SK-N-SH treated with all-trans-retinoic acid at 6 μM for 48 hours (cell line): ENCODE data around the gene MATN4.

Experiments used
- ATAC-seq: fragments of 200-7000 bp; cut with Tn5 transposase; 3 replicates; pipeline ENCODE4 v1.9.1; 2020; ENCODE audit warnings: mild to moderate bottlenecking, moderate library complexity
- ARNTL ChIP-seq: fragments of 450-650 bp; formaldehyde crosslinking; IDR thresholded peaks from 2 replicates; pipeline ENCODE4 v1.5.0; 2020; ENCODE audit warnings: low read depth, mild to moderate bottlenecking, moderate library complexity, borderline replicate concordance
- CSDC2 ChIP-seq: fragments of 250-450 bp; sonication (Bioruptor Pico); IDR thresholded peaks from 2 replicates; pipeline ENCODE4 v1.5.0; 2020; ENCODE audit warnings: mild to moderate bottlenecking, moderate library complexity
- CSRNP3 ChIP-seq: fragments of 250-450 bp; sonication (Bioruptor Pico); IDR thresholded peaks from 2 replicates; pipeline ENCODE4 v1.5.1; 2021; ENCODE audit warnings: mild to moderate bottlenecking, moderate library complexity
- ESRRG ChIP-seq: fragments of 250-450 bp; sonication (Bioruptor Pico); IDR thresholded peaks from 2 replicates; pipeline ENCODE4 v1.6.1; 2021; ENCODE audit warnings: mild to moderate bottlenecking
- GLIS3 ChIP-seq: fragments of 250-450 bp; sonication (Bioruptor Pico); IDR thresholded peaks from 2 replicates; pipeline ENCODE4 v1.5.0; 2020; ENCODE audit warnings: mild to moderate bottlenecking, moderate library complexity
- ISL1 ChIP-seq: fragments of 250-450 bp; sonication (Bioruptor Pico); IDR thresholded peaks from 2 replicates; pipeline ENCODE4 v2.1.2; 2022; ENCODE audit warnings: mild to moderate bottlenecking, moderate library complexity
- PATZ1 ChIP-seq: fragments of 250-450 bp; sonication (Bioruptor Pico); IDR thresholded peaks from 2 replicates; pipeline ENCODE4 v1.8.0; 2020; ENCODE audit warnings: mild to moderate bottlenecking, moderate library complexity, borderline replicate concordance
- PPARA ChIP-seq: fragments of 250-450 bp; sonication (Bioruptor Pico); IDR thresholded peaks from 2 replicates; pipeline ENCODE4 v1.5.0; 2020; ENCODE audit warnings: mild to moderate bottlenecking, borderline replicate concordance
- RARB ChIP-seq: fragments of 250-450 bp; sonication (Bioruptor Pico); IDR thresholded peaks from 2 replicates; pipeline ENCODE4 v1.8.0; 2021; ENCODE audit warnings: mild to moderate bottlenecking, moderate library complexity
- SNAI2 ChIP-seq: fragments of 250-450 bp; sonication (Bioruptor Pico); IDR thresholded peaks from 2 replicates; pipeline ENCODE4 v1.5.0; 2020; ENCODE audit warnings: mild to moderate bottlenecking, moderate library complexity
- TCF4 ChIP-seq: fragments of 250-450 bp; sonication (Bioruptor Pico); IDR thresholded peaks from 2 replicates; pipeline ENCODE4 v1.8.0; 2021; ENCODE audit warnings: mild to moderate bottlenecking, moderate library complexity, borderline replicate concordance
- TOX ChIP-seq: fragments of 250-450 bp; sonication (Bioruptor Pico); IDR thresholded peaks from 2 replicates; pipeline ENCODE4 v1.8.0; 2021; ENCODE audit warnings: mild to moderate bottlenecking, moderate library complexity, borderline replicate concordance
- ZC3H10 ChIP-seq: fragments of 250-450 bp; sonication (Bioruptor Pico); IDR thresholded peaks from 2 replicates; pipeline ENCODE4 v1.5.1; 2021; ENCODE audit warnings: mild to moderate bottlenecking, moderate library complexity
- ZFP30 ChIP-seq: fragments of 450-650 bp; formaldehyde crosslinking; IDR thresholded peaks from 2 replicates; pipeline ENCODE4 v1.5.0; 2022; ENCODE audit warnings: mild to moderate bottlenecking, moderate library complexity
- ZNF565 ChIP-seq: fragments of 450-650 bp; formaldehyde crosslinking; conservative IDR thresholded peaks from 2 replicates; pipeline ENCODE4 v1.5.0; 2020; ENCODE audit warnings: low read depth, mild to moderate bottlenecking, moderate library complexity
- ZNF70 ChIP-seq: fragments of 450-650 bp; formaldehyde crosslinking; IDR thresholded peaks from 2 replicates; pipeline ENCODE4 v1.5.0; 2020; ENCODE audit warnings: mild to moderate bottlenecking, moderate library complexity
- ZNF8 ChIP-seq: fragments of 450-650 bp; formaldehyde crosslinking; IDR thresholded peaks from 2 replicates; pipeline ENCODE4 v1.5.0; 2020; ENCODE audit warnings: mild to moderate bottlenecking, moderate library complexity
- TF ChIP-seq, protein P1 (sequence below): fragments of 250-450 bp; sonication (Bioruptor Pico); IDR thresholded peaks from 2 replicates; pipeline ENCODE4 v1.5.0; 2020; ENCODE audit warnings: mild to moderate bottlenecking, moderate library complexity
- TF ChIP-seq, protein P2 (sequence below): fragments of 250-450 bp; sonication (Bioruptor Pico); IDR thresholded peaks from 2 replicates; pipeline ENCODE4 v1.5.1; 2020; ENCODE audit warnings: low read depth, mild to moderate bottlenecking, moderate library complexity

Gene MATN4

GRCh38 chr20:45318386-45318939, 10.4 kb upstream of the MATN4 start:
- no peak for TF ChIP-seq ARNTL (CRISPR knock-in tag)
- TF ChIP-seq TCF4 (CRISPR knock-in tag) = no peak
- no peak for TF ChIP-seq PATZ1 (CRISPR knock-in tag)
- TF ChIP-seq ZNF565 (CRISPR knock-in tag) = no peak
- TF ChIP-seq ISL1 = no peak
- TF ChIP-seq ESRRG (CRISPR knock-in tag) = no peak
- no peak for TF ChIP-seq ZNF8 (CRISPR knock-in tag)
- TF ChIP-seq CSRNP3 = no peak
- no peak for TF ChIP-seq PPARA (CRISPR knock-in tag)
- ATAC-seq = no peak

DNA sequence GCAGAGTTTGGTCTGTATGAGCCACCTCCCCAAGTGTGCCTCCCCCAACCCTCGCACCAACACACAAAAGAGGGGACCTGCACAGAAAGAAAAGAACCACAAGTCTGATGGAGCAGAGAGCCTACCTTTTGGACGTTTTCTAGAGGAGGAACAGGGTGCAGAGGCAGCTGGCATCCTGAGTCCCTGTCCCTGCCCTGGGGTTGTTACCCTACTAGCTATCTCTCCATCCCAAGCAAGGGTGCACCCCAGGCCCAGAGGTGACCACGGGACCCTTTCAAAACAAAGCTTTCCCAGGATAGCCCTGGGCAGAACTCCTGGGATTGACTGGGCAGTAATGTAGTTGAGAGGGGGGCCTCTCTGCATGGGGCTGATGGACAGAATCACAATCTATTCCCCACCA, 9.7 kb upstream of the MATN4 start:
- no peak for TF ChIP-seq PPARA (CRISPR knock-in tag)
- no peak for TF ChIP-seq TOX (CRISPR knock-in tag)
- TF ChIP-seq, protein P1, sequence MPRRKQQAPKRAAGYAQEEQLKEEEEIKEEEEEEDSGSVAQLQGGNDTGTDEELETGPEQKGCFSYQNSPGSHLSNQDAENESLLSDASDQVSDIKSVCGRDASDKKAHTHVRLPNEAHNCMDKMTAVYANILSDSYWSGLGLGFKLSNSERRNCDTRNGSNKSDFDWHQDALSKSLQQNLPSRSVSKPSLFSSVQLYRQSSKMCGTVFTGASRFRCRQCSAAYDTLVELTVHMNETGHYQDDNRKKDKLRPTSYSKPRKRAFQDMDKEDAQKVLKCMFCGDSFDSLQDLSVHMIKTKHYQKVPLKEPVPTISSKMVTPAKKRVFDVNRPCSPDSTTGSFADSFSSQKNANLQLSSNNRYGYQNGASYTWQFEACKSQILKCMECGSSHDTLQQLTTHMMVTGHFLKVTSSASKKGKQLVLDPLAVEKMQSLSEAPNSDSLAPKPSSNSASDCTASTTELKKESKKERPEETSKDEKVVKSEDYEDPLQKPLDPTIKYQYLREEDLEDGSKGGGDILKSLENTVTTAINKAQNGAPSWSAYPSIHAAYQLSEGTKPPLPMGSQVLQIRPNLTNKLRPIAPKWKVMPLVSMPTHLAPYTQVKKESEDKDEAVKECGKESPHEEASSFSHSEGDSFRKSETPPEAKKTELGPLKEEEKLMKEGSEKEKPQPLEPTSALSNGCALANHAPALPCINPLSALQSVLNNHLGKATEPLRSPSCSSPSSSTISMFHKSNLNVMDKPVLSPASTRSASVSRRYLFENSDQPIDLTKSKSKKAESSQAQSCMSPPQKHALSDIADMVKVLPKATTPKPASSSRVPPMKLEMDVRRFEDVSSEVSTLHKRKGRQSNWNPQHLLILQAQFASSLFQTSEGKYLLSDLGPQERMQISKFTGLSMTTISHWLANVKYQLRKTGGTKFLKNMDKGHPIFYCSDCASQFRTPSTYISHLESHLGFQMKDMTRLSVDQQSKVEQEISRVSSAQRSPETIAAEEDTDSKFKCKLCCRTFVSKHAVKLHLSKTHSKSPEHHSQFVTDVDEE (CRISPR knock-in tag) = no peak
- no peak for TF ChIP-seq ZFP30 (CRISPR knock-in tag)
- ATAC-seq = no peak

DNA sequence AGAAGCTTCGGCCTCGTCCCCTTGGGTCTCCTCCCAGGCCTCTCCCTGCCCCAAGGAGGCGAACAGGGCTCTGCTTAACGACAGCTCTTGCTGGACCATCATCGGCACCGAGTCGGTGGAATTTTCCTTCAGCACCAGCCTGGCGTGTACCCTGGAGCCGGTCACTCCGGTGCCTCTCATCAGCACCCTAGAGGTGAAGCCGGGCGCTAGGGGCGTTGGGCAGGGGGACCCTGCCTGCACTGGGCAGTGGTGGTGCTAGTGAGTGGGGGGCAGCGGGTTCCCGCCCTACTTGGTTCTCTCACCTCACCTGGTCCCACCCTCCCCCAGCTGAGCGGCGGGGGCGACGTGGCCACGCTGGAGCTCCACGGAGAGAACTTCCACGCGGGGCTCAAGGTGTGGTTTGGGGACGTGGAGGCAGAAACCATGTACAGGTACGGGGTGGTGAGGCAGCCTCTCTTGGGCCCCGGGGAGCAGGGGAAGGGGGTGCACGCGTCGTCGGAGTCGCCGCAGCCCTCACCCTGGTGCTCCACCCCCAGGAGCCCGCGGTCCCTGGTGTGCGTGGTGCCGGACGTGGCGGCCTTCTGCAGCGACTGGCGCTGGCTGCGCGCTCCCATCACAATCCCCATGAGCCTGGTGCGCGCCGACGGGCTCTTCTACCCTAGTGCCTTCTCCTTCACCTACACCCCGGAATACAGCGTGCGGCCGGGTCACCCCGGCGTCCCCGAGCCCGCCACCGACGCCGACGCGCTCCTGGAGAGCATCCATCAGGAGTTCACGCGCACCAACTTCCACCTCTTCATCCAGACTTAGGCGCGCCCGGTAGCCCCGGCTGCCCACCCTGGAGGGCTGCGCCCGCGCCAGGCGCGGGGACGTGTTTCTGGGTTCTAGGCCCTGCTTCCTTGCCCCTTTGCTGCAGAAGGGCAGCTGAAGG, 8.3 kb upstream of the MATN4 start:
- ATAC-seq = no peak
- TF ChIP-seq ZC3H10 (CRISPR knock-in tag) (no peak), ZNF8 (CRISPR knock-in tag) (no peak), TCF4 (CRISPR knock-in tag) (no peak), PPARA (CRISPR knock-in tag) (no peak), RARB (CRISPR knock-in tag) (no peak), TOX (CRISPR knock-in tag) (no peak), SNAI2 (CRISPR knock-in tag) (no peak), ISL1 (no peak), ZNF565 (CRISPR knock-in tag) (no peak), GLIS3 (CRISPR knock-in tag) (no peak), CSDC2 (no peak), CSRNP3 (no peak), ZFP30 (CRISPR knock-in tag) (no peak), ZNF70 (CRISPR knock-in tag) (no peak)
- TF ChIP-seq, protein P1 (CRISPR knock-in tag) = no peak
- TF ChIP-seq, protein P2, sequence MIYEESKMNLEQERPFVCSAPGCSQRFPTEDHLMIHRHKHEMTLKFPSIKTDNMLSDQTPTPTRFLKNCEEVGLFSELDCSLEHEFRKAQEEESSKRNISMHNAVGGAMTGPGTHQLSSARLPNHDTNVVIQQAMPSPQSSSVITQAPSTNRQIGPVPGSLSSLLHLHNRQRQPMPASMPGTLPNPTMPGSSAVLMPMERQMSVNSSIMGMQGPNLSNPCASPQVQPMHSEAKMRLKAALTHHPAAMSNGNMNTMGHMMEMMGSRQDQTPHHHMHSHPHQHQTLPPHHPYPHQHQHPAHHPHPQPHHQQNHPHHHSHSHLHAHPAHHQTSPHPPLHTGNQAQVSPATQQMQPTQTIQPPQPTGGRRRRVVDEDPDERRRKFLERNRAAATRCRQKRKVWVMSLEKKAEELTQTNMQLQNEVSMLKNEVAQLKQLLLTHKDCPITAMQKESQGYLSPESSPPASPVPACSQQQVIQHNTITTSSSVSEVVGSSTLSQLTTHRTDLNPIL (CRISPR knock-in tag) = no peak
